Activated CD8-positive, alpha-beta memory T cell treated with anti-CD3 and anti-CD28 coated beads for 36 hours (primary cell): ENCODE measurements around the gene CA5A. TPM values are rescaled to one million over a fixed set of nuclear protein-coding genes. Genes with fewer than 3 reads are reported as not detected.

Experiments used
- CTCF ChIA-PET: fragments of 350-600 bp; sonication (Branson Sonifier 250); formaldehyde crosslinking; loops from one replicate; lab custom pipeline; 2021; ENCODE audit warnings: antibody characterized with exemption; lab: Charles Lee
- POLR2A ChIA-PET: fragments of 350-600 bp; sonication (Branson Sonifier 250); formaldehyde crosslinking; loops from one replicate; lab custom pipeline; 2021; ENCODE audit warnings: antibody characterized with exemption; lab: Charles Lee
- total RNA-seq, 2 experiments: library from RNA; stranded (reverse); gene quantifications; one replicate each; pipeline ENCODE4 v1.2.3, GENCODE V29; 2021

The CA5A gene
- total RNA-seq, 2 experiments from 2014 or later = not detected

GRCh38 chr16:87840271-87840978, 95.9 kb downstream of the CA5A start:
- CTCF ChIA-PET = interaction anchor here (7.8 kb wide), 1 partner anchor 9 kb away, joined by 45 read pairs; no protein-coding TSS in a partner anchor
- POLR2A ChIA-PET = no interaction called here

GRCh38 chr16:87839542-87840270, 96.6 kb downstream of the CA5A start:
- ChIA-PET CTCF (interaction anchor here (0.7 to 7.8 kb wide), 3 partner anchors 10 to 34 kb away, joined by 3 to 45 read pairs (median 4); no protein-coding TSS in a partner anchor), POLR2A (no interaction called here)

- CTCF ChIA-PET = interaction anchor here (0.7 to 7.8 kb wide), 6 partner anchors 11 to 59 kb away, joined by 3 to 45 read pairs (median 4); no protein-coding TSS in a partner anchor
- POLR2A ChIA-PET = interaction anchor here (0.7 kb wide), 1 partner anchor 32 kb away, joined by 6 read pairs; no protein-coding TSS in a partner anchor
These were observed 97.4 kb downstream of the CA5A start for GRCh38 chr16:87838643-87839541.

Other genes with a start within 250 kb of the CA5A start
- 10 to 100 TPM; 83.3 to 84.3 TPM for gene KLHDC4, start 170.5 kb downstream of the CA5A start, total RNA-seq
- gene SLC7A5, start 67.0 kb downstream of the CA5A start, total RNA-seq = 100 to 1,000 TPM; 437 to 441 TPM
- gene BANP, start 14.9 kb upstream of the CA5A start, total RNA-seq = 10 to 100 TPM; 26.8 to 31.0 TPM